ENCODE data around the gene AUTS2. TPM values are rescaled to one million over a fixed set of nuclear protein-coding genes. Genes with fewer than 3 reads are reported as not detected.

Gene AUTS2
- total and polyA plus RNA-seq, 9 of the 15 experiments (the other 6 are each of a cell fraction or from before 2014, with no cell fraction given) = 0.58 TPM; not detected in 8

DNA sequence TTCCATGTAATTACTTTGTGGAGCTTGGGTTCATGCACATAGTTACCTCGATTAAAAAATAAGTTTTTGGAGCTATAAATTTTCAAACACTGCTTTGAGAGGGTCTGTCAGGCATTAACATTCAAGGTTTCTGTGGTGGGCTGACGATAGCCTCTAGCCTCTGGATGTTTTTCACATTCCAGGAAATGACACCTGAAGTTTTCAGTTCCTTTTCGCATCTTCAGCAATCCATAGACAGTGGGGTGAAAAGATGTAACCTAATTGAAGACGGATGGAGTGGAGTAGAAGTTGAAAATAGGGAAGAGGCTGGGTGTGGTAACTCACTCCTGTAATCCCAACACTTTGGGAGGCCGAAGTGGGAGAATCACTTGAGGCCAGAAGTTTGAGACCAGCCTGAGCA, 197.7 kb downstream of the AUTS2 start:
- DNase-seq (ENCODE audit: extremely low read depth in 1 of 4, low spot score in 3 of 4) = no peak
- no peak overlapping the region for H3K4me2 ChIP-seq (ENCODE audit: insufficient read depth, low read length)
- no peak for ATAC-seq
- in situ Hi-C loops (cut with MboI) = no loop called here
- CTCF ChIA-PET (ENCODE audit: low intra/inter-chr PET ratio) = no interaction called here
- no peaks in the 10 kb centered on the region for H3K9me3 ChIP-seq (replicated peaks; ENCODE audit: control insufficient read depth, insufficient read depth, low read depth, low read length)
- H4K20me1 ChIP-seq (replicated peaks; ENCODE audit: control insufficient read depth, insufficient read depth, low read length) = no peaks in the 10 kb centered on the region
- 5% methylated on average over 5 of the region's 5 CpGs for WGBS (ENCODE audit: insufficient coverage, low coverage, missing lambda C conversion rate)
- POLR2A ChIA-PET = no interaction called here
- H3K4me3 ChIP-seq = no peak overlapping the region
- H3K9me1 ChIP-seq (ENCODE audit: control insufficient read depth, insufficient read depth, low read length) = no peaks in the 10 kb centered on the region
- no peaks in the 10 kb centered on the region for H3K79me2 ChIP-seq (ENCODE audit: control insufficient read depth, insufficient read depth, low read length)
- no peak overlapping the region for H3K9ac ChIP-seq (ENCODE audit: insufficient read depth in 1 of 2, low read depth in 2 of 2, low read length in 2 of 2)
- no peak for FAIRE-seq
- no peaks in the 10 kb centered on the region for H3K27me3 ChIP-seq (ENCODE audit: control insufficient read depth in 2 of 2, insufficient read depth in 2 of 2, low read length in 2 of 2)
- BruUV-seq (replicated peaks) = no TSS peak
- intact Hi-C loops (cut with micrococcal nuclease) = no loop called here
- H3K4me1 ChIP-seq (replicated peaks in 1 of 2; ENCODE audit: control insufficient read depth in 2 of 2, insufficient read depth in 2 of 2, low read length in 2 of 2) = no peaks in the 10 kb centered on the region
- no peaks in the 10 kb centered on the region for H3K36me3 ChIP-seq (ENCODE audit: control insufficient read depth, insufficient read depth, low read length)
- no peak overlapping the region for H3K27ac ChIP-seq (ENCODE audit: extremely low read depth, low read depth, low read length)
- H2AFZ ChIP-seq (ENCODE audit: low read depth, low read length) = no peak overlapping the region
- TF ChIP-seq HCFC1 (IDR thresholded peaks at IDR 0.05; ENCODE audit: low read depth, low read length) = no peak
- TF ChIP-seq ZKSCAN3 (CRISPR knock-in tag; IDR thresholded peaks at IDR 0.05) = no peak
- no peak for TF ChIP-seq BDP1 (IDR thresholded peaks at IDR 0.05; ENCODE audit: insufficient read depth, insufficient read length)
- no peak for TF ChIP-seq NCOA2 (IDR thresholded peaks at IDR 0.05; ENCODE audit: partially characterized antibody in 2 of 2)
- TF ChIP-seq, protein P1, sequence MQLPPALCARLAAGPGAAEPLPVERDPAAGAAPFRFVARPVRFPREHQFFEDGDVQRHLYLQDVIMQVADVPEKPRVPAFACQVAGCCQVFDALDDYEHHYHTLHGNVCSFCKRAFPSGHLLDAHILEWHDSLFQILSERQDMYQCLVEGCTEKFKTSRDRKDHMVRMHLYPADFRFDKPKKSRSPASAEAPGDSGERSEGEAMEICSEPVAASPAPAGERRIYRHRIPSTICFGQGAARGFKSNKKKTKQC (CRISPR knock-in tag; IDR thresholded peaks at IDR 0.05) = no peak
- no peak for TF ChIP-seq SMC3 (conservative IDR thresholded peaks at IDR 0.05; ENCODE audit: insufficient read depth, low read depth, low read length)
- no peak for TF ChIP-seq VEZF1 (CRISPR knock-in tag; IDR thresholded peaks at IDR 0.05)
- TF ChIP-seq NCOR1 (IDR thresholded peaks at IDR 0.05) = no peak
- TF ChIP-seq SP2 (IDR thresholded peaks at IDR 0.05; ENCODE audit: extremely low read depth, low read depth, low read length, poor library complexity, severe bottlenecking) = no peak
- TF ChIP-seq GATAD2A (IDR thresholded peaks at IDR 0.05) = no peak
- TF ChIP-seq, protein P2, sequence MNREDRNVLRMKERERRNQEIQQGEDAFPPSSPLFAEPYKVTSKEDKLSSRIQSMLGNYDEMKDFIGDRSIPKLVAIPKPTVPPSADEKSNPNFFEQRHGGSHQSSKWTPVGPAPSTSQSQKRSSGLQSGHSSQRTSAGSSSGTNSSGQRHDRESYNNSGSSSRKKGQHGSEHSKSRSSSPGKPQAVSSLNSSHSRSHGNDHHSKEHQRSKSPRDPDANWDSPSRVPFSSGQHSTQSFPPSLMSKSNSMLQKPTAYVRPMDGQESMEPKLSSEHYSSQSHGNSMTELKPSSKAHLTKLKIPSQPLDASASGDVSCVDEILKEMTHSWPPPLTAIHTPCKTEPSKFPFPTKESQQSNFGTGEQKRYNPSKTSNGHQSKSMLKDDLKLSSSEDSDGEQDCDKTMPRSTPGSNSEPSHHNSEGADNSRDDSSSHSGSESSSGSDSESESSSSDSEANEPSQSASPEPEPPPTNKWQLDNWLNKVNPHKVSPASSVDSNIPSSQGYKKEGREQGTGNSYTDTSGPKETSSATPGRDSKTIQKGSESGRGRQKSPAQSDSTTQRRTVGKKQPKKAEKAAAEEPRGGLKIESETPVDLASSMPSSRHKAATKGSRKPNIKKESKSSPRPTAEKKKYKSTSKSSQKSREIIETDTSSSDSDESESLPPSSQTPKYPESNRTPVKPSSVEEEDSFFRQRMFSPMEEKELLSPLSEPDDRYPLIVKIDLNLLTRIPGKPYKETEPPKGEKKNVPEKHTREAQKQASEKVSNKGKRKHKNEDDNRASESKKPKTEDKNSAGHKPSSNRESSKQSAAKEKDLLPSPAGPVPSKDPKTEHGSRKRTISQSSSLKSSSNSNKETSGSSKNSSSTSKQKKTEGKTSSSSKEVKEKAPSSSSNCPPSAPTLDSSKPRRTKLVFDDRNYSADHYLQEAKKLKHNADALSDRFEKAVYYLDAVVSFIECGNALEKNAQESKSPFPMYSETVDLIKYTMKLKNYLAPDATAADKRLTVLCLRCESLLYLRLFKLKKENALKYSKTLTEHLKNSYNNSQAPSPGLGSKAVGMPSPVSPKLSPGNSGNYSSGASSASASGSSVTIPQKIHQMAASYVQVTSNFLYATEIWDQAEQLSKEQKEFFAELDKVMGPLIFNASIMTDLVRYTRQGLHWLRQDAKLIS (CRISPR knock-in tag; IDR thresholded peaks at IDR 0.05) = no peak
- TF ChIP-seq YBX1 (IDR thresholded peaks at IDR 0.05) = no peak
- no peak for TF ChIP-seq CAMTA2 (CRISPR knock-in tag; conservative IDR thresholded peaks at IDR 0.05)
